Measurements from ENCODE around the gene PCID2. TPM values are rescaled to one million over a fixed set of nuclear protein-coding genes. Genes with fewer than 3 reads are reported as not detected.
A peak's percentile ranks its signal among the peaks of the same experiment; 100 is the strongest.

The PCID2 gene
- total and polyA plus RNA-seq, 2 of the 13 experiments (the other 11 are each of a cell fraction or from before 2014, with no cell fraction given), result 65.0 to 111 TPM

- TF ChIP-seq ZNF605 (CRISPR knock-in tag; IDR thresholded peaks at IDR 0.05), result peak; percentile 97
- TF ChIP-seq ZNF768 (CRISPR knock-in tag; IDR thresholded peaks at IDR 0.05), result no peak
- no peak for TF ChIP-seq PRPF4 (IDR thresholded peaks at IDR 0.05; ENCODE audit: low read depth, low read length, poor library complexity, severe bottlenecking)
- TF ChIP-seq, protein P1, sequence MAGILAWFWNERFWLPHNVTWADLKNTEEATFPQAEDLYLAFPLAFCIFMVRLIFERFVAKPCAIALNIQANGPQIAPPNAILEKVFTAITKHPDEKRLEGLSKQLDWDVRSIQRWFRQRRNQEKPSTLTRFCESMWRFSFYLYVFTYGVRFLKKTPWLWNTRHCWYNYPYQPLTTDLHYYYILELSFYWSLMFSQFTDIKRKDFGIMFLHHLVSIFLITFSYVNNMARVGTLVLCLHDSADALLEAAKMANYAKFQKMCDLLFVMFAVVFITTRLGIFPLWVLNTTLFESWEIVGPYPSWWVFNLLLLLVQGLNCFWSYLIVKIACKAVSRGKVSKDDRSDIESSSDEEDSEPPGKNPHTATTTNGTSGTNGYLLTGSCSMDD (CRISPR knock-in tag; IDR thresholded peaks at IDR 0.05), result no peak
- TF ChIP-seq ZNF441 (CRISPR knock-in tag; IDR thresholded peaks at IDR 0.05; ENCODE audit: borderline replicate concordance), result peak; percentile 85
- TF ChIP-seq, protein P2, sequence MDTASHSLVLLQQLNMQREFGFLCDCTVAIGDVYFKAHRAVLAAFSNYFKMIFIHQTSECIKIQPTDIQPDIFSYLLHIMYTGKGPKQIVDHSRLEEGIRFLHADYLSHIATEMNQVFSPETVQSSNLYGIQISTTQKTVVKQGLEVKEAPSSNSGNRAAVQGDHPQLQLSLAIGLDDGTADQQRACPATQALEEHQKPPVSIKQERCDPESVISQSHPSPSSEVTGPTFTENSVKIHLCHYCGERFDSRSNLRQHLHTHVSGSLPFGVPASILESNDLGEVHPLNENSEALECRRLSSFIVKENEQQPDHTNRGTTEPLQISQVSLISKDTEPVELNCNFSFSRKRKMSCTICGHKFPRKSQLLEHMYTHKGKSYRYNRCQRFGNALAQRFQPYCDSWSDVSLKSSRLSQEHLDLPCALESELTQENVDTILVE (CRISPR knock-in tag; IDR thresholded peaks at IDR 0.05), result 0 out of 2 replicates have a peak, but pooled peaks have one; percentile 28
- TF ChIP-seq, protein P3, sequence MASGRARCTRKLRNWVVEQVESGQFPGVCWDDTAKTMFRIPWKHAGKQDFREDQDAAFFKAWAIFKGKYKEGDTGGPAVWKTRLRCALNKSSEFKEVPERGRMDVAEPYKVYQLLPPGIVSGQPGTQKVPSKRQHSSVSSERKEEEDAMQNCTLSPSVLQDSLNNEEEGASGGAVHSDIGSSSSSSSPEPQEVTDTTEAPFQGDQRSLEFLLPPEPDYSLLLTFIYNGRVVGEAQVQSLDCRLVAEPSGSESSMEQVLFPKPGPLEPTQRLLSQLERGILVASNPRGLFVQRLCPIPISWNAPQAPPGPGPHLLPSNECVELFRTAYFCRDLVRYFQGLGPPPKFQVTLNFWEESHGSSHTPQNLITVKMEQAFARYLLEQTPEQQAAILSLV (CRISPR knock-in tag; IDR thresholded peaks at IDR 0.05; ENCODE audit: borderline replicate concordance), result peak; percentile 32; the same call in 1 of the 2 replicates
- TF ChIP-seq ZBTB38 (CRISPR knock-in tag; IDR thresholded peaks at IDR 0.05), result no peak
- 0 out of 2 replicates have a peak, but pooled peaks have one; percentile 41 for TF ChIP-seq NKX3-1 (CRISPR knock-in tag; IDR thresholded peaks at IDR 0.05)
- peak; percentile 84; the same call in 1 of the 2 replicates for TF ChIP-seq HMGXB3 (CRISPR knock-in tag; IDR thresholded peaks at IDR 0.05; ENCODE audit: borderline replicate concordance)
- peak; percentile 90 for TF ChIP-seq ELF1 (CRISPR knock-in tag; IDR thresholded peaks at IDR 0.05)
- TF ChIP-seq ZSCAN20 (CRISPR knock-in tag; IDR thresholded peaks at IDR 0.05; ENCODE audit: borderline replicate concordance), result no peak
- peak; percentile 78; the same call in 1 of the 2 replicates for TF ChIP-seq TP53 (CRISPR knock-in tag; conservative IDR thresholded peaks at IDR 0.05)
- TF ChIP-seq KMT2B (CRISPR knock-in tag; IDR thresholded peaks at IDR 0.05), result peak; percentile 29; the same call in 1 of the 2 replicates
- TF ChIP-seq EED (CRISPR knock-in tag; IDR thresholded peaks at IDR 0.05), result no peak
- TF ChIP-seq SOX5 (CRISPR knock-in tag; IDR thresholded peaks at IDR 0.05; ENCODE audit: borderline replicate concordance), result peak; percentile 94
- TF ChIP-seq, protein P4, sequence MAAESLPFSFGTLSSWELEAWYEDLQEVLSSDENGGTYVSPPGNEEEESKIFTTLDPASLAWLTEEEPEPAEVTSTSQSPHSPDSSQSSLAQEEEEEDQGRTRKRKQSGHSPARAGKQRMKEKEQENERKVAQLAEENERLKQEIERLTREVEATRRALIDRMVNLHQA (CRISPR knock-in tag; IDR thresholded peaks at IDR 0.05), result no peak
- no peak for TF ChIP-seq ZNF468 (CRISPR knock-in tag; IDR thresholded peaks at IDR 0.05)
- TF ChIP-seq ZNF230 (CRISPR knock-in tag; IDR thresholded peaks at IDR 0.05), result peak; percentile 86; the same call in 1 of the 2 replicates
- TF ChIP-seq ZFAT (CRISPR knock-in tag; conservative IDR thresholded peaks at IDR 0.05), result no peak
- TF ChIP-seq ZNF570 (CRISPR knock-in tag; IDR thresholded peaks at IDR 0.05; ENCODE audit: borderline replicate concordance), result no peak
- TF ChIP-seq TCF7 (IDR thresholded peaks at IDR 0.05; ENCODE audit: low read depth), result peak; percentile 98
- peak; percentile 95 for TF ChIP-seq NFKBIZ (CRISPR knock-in tag; IDR thresholded peaks at IDR 0.05)
These were observed 69.5 kb downstream of the PCID2 start (continued) for GRCh38 chr13:113138792-113139551.

Data from HepG2 (cell line).